COLO668 (cell line): Measurements from ENCODE around the gene HMGN5.
A peak's percentile ranks its signal among the peaks of the same experiment; 100 is the strongest.

Experiments used
- DNase-seq: peaks from one replicate; lab custom pipeline; 2025; ENCODE audit not compliant: unreplicated experiment; lab: John Stamatoyannopoulos, UW

Gene HMGN5, protein sequence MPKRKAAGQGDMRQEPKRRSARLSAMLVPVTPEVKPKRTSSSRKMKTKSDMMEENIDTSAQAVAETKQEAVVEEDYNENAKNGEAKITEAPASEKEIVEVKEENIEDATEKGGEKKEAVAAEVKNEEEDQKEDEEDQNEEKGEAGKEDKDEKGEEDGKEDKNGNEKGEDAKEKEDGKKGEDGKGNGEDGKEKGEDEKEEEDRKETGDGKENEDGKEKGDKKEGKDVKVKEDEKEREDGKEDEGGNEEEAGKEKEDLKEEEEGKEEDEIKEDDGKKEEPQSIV

DNA sequence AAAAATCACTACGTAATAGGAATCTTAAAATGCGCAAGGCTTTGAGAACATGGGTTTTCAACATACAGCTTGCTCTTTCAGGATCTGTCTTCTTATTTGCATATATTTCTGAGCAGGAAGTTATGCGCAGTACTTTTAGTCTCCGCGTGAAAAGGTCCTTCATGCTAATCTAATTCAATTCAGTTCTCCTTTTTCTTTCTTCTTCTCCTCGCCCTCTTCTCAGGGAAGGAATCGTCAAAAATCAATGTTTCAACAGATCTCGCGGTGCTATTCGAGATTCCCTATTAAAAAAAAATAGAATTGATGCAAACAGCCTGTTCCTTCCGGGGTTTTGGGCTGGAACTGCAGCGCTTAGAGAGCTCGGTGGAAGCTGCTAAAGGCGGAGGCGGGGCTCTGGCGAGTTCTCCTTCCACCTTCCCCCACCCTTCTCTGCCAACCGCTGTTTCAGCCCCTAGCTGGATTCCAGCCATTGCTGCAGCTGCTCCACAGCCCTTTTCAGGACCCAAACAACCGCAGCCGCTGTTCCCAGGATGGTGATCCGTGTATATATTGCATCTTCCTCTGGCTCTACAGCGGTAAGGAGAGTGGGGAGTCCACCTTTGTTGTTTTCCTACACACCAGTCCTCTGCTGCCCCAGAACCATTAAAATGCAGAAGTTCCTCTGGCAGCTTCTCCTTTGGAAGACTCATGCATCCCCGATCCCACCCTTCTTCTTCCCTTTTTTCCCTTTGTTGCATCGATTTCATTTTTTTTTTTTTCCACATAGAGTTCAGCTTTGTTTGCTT, at the start of gene HMGN5, which contains the start of gene SH3BGRL:
Gene HMGN5 (minus strand): TSS at position 243 of the 785 bp plus-strand sequence. CDS start 80,364 bp downstream, outside the sequence.
Gene SH3BGRL (plus strand): TSS at position 432 of the 785 bp plus-strand sequence. CDS start 99 bp downstream, at position 531.
- DNase-seq = peak; percentile 72

DNA sequence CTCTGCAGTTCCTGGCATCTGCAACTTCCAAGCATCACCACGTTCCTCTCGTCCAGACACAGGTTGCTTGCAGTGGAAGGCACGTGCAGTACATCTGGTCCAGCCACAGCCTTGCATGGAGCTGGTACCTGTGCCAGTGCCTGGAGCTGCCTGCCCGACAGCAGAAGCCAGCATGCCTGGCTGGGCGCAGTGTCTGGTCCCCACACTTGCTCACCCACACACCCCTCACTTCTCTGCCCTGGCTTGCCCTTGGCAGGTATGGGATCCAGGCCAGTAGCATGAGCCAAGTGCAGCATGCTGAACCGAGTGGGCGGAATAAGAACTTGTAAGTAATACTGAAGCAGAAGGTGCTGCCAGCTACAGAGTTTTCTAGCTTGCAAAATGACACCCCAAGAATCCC, 40.0 kb upstream of the HMGN5 start:
- no peak for DNase-seq

DNA sequence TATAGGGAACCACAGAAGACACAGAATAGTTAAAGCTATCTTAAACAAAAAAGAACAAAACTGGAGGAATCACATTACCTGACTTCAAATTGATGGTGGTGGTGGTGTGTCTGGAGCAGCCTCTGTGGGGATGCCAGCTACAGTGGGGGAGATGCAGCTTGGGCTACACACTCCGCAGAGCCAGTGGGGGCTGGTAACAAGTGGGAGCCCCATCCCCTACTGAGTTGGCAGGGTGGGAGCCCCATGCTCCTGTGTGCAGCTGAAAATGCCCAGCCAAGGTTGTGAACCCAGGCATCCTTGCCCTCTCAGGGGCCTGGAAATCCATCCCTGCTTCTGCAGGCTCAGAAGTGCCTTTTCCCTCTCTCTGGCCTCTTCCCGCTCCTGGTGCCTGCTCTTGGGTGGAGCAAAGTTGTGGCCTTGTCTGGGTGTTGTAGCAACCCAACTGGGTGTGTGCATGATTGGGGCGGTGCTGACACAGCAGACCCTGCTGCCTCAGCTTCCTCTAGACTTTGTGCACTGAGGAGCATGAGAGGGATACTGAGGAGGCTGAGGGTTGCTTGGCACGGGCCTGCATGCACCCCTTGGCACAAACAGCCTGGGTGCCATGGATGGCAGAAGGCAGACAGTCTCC, 39.1 kb upstream of the HMGN5 start:
- no peak for DNase-seq

DNA sequence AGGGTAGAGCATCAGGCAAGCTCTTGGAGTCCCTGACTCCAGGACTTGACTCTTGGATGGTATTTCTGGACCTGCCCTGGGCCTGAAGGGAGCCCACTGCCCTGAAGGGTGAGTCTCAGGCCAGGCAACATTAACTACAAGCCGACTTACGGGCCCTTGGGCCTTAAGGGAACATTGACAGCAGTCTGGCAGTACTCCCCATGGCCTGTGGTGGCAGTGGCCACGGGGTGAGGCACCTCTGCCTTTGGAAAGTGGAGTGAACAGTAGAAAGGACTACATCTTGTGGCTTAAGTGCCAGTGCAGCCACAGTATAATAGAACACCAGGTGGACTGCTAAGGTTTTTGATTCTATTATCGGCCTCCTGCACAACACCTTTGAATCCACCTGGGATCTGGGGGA, 36.5 kb upstream of the HMGN5 start:
- no peak for DNase-seq

DNA sequence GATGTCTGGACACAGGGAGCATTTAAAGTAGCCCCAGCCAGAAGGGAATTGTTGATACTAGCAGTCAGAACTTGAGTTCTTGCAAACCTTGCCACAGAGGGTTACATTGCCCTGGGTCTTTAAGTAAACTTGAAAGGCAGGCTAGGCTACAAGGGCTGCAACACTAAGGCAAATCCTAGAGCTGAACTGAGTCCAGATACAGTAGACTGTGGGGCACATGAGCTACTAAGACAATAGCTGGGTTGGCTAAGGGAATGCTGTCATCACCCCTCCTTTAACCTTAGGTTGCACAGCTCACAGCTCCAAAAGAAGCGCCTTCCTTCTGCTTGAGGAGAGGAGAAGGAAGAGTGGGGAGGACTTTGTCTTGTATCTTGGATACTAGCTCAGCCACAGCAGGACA, 35.8 kb upstream of the HMGN5 start:
- DNase-seq = no peak

DNA sequence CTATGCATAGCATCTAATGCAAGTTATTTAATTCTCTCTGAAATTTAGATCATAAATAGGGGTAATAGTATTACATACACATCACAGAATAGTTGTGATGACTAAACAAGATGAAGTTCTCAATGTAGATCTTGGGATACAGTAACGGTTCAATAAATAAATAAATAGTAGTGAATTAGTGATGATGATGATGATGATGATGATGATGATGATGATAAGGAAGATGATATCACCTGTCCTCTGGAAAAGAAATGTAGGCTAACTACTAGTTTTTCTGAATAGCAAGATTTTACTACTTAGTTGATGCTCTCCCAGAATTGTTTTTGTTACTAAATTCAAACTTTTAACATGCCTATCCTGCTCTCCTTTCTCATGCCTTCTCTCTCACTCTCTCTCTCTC, 30.5 kb upstream of the HMGN5 start:
- DNase-seq = no peak

DNA sequence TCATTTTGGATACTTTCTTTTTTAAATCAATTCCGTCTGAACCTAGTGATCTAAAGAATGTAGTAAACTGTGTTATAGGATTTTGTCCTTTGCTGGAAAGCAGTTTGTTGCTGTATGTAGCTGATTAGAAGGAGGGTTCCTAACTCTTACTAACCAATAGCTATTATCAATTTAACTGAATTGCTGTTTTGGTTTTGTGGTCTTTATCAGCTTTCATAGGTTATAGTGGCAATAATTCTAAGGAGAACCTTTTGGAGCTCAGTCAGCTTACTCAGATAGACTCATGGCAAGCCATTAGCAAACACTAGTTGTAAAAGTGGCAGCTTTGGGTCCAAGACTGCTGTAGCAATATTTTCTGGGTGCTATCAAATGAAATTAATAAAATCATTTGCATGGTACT, 29.8 kb upstream of the HMGN5 start:
- DNase-seq = no peak

DNA sequence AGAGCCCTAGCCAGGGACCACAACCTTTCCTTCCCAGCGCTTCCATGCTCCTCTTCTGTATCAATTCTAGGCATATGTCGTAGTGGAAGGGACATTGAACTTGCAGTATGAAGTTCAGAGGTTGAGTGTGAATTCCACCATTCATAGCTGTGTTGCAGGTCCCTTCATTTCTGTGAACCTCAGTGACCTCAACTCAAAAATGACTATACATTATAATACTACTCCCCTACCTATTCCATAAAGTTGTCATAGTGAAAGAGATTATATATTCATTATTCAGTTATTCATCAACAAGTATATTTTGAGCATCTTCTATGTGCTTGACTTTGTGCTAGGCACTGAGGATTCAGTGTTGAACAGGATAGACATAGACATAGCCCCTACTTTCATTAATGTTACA, 28.2 kb upstream of the HMGN5 start:
- no peak for DNase-seq

DNA sequence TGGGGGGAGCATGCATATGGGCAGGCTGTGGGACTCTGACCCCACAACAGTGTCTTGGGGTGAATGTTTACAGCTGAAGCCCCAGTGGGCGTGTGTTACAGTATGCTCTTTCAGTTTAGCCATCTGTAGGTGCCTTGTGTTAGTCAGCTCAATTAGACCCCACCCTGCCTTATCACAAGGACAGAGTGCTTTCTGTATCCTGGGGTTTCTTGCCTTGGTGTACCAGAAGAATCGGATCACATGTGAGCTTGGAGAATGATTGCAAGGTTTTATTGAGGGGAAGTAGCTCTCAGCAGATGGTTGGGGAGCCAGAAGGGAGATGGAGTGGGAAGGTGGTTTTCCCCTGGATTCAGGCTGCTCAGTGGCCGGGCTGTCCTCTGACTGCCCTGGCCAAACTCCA, 27.5 kb upstream of the HMGN5 start:
- no peak for DNase-seq

DNA sequence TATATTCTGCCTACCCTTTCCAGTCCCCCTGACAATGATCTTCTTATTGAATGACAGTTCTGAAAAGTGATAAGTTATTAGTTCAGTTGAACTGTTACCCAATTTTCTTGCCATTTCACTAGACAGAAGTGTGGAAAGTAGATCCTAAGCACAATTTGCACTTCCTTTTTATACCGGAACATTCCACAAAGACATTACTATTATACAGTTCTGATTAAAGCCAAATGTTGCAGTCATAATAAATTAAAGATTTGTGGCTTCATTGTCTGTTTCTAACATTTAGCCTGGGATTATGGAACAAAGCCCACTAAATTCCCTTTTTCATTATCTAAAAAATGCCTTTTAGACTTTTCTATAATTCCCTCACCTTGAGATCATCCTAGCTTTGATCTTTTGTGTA, 14.0 kb upstream of the HMGN5 start:
- no peak for DNase-seq

DNA sequence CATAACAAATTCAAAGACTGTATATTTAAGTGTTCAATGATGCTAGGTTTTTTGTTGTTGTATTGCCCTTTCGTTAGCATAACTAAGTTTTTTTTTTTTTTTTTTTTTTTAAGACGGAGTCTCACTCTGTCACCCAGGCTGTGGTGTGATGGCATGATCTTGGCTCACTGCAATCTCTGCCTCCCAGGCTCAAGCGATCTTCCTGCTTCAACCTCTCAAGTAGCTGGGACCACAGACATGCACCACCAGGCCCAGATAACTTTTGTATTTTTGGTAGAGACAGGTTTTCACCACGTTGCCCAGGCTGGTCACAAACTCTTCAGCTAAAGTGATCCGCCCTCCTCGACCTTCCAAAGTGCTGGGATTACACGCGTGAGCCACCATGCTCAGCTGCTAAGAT, 7.2 kb upstream of the HMGN5 start:
- no peak for DNase-seq

DNA sequence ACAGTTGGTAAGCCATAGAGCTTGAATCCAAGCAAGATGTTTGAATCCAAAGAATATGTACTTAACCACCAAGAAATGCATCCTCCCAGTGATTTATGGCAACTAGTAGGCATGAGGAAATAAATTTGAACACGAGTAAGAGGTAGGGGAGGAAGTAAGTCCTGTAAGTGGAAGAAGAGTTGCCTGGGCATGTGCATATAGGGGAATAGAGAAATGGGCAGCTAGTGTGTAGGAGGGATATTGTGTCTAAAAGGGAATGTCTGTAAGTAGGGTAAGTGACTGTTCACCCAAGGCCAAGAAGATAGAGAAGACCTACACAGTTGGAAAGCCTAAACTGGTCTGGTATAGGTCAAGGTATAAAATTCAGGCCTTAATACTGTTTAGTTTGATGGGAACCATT, 4.8 kb upstream of the HMGN5 start:
- DNase-seq = no peak

DNA sequence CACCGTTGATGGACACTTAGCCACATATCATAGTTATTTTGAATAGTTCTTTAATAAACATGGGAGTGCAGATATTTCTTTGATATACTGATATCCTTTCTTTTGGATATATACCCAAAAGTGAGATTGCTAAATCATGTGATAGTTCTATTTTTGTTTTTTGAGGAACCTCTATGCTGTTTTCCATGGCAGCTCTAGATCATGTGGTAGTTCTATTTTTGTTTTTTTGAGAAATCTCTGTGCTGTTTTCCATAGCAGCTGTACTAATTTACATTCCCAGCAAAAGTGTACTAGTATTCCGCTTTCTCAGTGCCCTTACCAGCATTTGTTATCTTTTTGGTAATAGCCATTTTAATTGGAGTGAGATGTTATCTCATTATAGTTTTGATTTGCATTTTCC, 3.8 kb upstream of the HMGN5 start:
- DNase-seq = no peak

DNA sequence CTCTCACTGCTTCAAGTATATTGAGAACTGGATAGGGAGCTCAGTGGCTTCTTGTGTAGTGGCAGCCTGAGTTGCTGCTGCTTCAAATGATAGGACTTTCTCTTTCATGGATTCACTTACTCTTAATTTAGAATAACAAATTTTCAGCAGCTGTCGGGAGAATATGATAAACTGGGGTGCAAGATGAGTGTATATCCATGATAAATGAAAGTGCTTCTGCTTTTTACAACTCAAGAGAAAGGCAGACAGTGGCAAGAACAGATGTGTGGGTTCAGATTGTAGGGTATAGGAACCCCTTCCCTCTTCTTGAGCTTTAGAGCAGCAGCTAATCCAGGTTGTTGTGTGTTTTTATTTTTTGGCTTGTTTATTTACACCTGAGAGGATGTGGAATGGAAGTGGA, 1.2 kb upstream of the HMGN5 start:
- DNase-seq = no peak

DNA sequence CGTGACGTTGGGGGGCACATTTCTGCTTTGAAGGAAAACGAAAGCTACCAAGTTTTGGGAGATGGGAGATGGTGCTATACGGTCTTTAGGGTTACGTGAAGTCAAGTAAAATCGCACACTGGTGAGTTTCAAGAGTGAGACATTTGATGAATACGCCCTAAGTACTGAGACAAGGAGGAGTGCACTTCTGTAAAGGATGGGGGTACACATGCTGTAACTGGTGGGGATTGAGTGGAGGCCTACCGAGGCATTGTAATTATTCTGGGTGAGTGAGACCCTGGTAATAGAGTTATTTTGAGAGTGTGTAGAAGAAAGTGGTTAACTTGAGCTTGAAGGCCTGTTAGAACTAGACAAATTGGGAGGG, 725 bp upstream of the HMGN5 start:
- DNase-seq = no peak

DNA sequence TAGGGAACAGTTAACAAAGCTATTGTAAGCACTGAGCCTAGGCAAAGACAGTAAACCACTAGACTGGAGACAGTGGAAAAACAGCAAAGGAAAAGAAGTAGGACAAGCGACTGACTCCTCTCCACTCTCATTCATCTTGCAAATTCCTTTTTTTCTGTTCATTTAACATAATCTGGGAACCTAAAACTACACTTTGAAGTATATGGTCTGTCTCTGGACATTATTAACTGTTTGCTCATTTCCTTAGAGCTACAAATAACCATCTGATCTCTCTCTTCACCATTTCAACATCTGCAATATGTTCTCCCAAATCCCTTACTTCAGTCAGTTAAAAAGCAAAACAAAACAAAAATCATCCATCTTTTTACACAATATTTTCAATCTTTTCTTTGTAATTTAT, 642 bp downstream of the HMGN5 start:
- no peak for DNase-seq

DNA sequence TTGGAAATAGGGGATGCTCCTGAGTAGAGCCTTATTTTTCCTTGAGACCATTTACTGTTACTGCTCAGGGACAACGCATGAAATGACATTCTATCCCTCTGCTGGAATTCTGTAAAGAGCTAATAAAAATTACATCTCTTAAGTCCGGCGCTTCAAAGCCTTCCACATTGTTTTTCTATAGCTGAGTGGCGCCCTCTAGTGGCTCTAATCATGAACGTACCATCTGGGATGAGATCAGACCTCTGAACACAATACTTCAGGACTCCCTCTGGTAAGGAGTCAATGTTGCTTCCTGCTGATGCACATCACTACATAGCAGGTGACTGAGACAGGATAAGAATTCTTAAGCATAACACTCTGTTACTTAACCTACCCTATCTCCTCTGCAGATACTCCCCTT, 6.0 kb downstream of the HMGN5 start:
- peak; percentile 42 for DNase-seq

DNA sequence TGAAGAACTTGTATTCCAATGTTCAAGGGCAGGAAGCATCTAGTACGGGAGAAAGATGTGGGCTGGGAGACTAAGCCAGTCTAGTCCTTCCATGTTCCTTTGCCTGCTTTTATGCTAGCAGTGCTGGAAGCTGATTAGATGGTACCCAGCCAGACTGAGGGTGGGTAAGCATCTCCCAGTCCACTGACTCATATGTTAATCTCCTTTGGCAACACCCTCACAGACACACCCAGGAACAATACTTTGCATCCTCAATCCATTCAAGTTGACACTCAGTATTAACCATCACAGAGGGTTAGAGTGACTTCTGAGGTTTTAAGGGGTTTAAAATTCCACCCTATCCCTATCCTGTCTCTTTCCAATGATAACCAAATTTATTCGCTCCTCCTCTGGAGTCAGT, 6.5 kb downstream of the HMGN5 start:
- no peak for DNase-seq

DNA sequence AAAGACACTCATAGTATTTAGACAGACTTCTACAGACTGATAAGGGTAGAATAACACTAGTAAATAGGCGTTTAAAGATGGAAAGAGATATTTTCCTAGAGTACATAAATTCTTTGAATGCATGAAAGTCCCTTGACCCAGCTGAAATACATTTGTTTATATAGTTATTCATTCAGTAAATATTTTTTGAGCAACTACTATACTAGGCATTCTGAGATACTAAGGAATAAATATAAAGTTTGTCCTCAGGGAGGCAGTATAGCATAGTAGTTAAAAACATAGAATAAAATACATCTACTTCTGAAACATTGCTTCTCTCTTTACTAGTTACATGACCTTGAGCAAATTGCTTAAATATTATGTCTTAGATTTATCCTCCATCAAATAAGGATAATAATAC, 27.4 kb downstream of the HMGN5 start:
- DNase-seq = no peak

DNA sequence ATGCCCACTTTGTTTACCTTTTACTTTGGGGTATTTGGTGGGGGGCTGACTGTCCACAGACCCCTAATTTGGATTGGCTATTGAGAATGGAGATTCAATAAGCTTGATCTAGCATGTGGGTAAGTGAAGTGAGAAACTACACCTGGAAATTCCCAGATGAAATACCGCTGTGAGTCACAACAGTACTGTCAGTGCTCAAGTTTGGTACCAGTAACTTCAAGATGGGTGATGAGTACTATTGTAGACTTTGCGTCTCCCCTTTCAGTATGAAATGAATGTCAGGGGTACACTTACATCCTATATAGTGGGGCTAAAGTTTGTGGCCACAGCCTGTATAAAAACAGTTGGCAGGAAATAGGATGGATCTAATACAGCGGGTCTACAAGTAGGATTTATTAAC, 33.3 kb downstream of the HMGN5 start:
- DNase-seq = no peak

DNA sequence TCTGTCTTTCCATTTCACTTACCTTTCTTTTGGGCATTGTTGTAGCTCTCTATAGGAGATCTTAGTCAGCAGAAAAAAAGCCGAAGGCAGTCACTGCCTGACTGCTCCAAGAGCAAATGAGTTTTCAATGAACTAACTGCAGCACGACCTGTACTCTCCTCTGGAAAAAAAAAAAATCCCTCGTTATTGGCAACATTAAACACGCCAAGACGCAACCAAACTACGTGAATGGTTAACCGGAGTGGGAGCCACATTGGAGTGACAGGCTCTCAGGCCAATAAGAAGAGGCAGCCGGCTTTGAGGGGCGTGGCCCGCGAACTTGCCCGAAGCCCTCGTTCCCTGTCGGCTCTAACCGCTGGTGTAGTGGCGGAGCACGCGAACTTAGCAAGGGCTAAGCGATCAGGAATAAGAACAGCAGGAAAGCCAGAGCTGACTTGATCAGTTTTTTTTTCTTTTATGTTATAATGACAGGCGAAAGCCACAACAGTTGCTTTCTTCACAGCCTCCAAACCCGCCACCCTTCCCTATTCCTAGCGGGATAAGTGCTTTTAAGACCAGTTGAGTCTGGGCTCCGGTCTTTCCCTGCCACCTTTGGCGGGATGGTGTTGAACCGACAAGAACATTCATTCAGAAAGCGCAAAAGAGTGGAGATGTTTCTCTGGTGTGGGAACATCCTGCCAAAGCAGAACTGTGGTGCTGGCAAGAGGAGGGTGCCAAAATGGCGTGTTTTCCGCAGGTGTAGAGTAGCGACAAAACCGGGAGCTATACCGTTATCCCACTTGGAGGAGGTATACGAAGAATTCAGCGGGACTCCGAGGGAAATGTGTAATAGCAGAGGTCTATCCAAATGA, 80.0 kb downstream of the HMGN5 start:
- DNase-seq = peak; percentile 81
